ENCODE data around the gene RALGAPA1.

- TF ChIP-seq POLR2A (IDR thresholded peaks at IDR 0.05) (no peak), EP300 (IDR thresholded peaks at IDR 0.05) (no peak)
- TF ChIP-seq, protein P1, sequence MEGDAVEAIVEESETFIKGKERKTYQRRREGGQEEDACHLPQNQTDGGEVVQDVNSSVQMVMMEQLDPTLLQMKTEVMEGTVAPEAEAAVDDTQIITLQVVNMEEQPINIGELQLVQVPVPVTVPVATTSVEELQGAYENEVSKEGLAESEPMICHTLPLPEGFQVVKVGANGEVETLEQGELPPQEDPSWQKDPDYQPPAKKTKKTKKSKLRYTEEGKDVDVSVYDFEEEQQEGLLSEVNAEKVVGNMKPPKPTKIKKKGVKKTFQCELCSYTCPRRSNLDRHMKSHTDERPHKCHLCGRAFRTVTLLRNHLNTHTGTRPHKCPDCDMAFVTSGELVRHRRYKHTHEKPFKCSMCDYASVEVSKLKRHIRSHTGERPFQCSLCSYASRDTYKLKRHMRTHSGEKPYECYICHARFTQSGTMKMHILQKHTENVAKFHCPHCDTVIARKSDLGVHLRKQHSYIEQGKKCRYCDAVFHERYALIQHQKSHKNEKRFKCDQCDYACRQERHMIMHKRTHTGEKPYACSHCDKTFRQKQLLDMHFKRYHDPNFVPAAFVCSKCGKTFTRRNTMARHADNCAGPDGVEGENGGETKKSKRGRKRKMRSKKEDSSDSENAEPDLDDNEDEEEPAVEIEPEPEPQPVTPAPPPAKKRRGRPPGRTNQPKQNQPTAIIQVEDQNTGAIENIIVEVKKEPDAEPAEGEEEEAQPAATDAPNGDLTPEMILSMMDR (IDR thresholded peaks at IDR 0.05) = no peak
Observed at GRCh38 chr14:35761922-35762321, 47.2 kb downstream of the RALGAPA1 start.

All from suprapubic skin (tissue), 3 donors.